Stimulated activated CD4-positive, alpha-beta T cell treated with anti-CD3 and anti-CD28 coated beads, Interleukin-12 subunit alpha, Interleukin-12 subunit beta, amount 100 ng/mL, for 24 hours (primary cell): ENCODE measurements around the gene TBCK.
A peak's percentile ranks its signal among the peaks of the same experiment; 100 is the strongest.
"Not testable (repeated sequence)": the region's sequence is repeated elsewhere in the genome, so short reads cannot be mapped to it uniquely, and the experiment has no call there.

Experiments
- DNase-seq, 2 experiments: peaks; one replicate each; pipeline ENCODE4 v3.0.0-alpha.2; 2020; ENCODE audit warnings: low read depth in 2 of 2

Gene TBCK

GRCh38 chr4:106315968-106316772 lies at the start of gene TBCK, which contains the start of gene AIMP1:
Gene TBCK (minus strand): TSS chr4:106316209. CDS start chr4:106308960, 7,249 bp downstream.
Gene AIMP1 (plus strand): TSS chr4:106316550. CDS start chr4:106325010, 8,460 bp downstream.
- DNase-seq = peak; percentile 75 to 77

DNA sequence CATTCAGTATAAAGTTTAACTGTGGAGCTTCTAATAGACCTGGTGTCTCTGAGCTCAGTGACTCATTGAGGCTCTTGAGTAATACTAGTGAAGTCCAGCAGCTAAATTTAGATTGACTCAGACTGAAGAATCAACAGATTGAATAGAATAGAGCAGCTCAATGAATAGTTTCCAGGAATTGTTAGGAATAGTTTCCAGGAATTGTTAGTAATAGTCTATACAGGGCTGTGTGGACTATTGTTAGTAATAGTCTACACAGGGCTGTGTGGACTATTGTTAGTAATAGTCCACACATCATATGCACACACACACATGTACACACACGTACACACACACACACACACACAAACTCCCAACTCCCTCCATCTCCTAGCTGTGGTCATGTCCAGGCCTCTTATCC lies 49.6 kb upstream of the TBCK start:
- no peak for DNase-seq

DNA sequence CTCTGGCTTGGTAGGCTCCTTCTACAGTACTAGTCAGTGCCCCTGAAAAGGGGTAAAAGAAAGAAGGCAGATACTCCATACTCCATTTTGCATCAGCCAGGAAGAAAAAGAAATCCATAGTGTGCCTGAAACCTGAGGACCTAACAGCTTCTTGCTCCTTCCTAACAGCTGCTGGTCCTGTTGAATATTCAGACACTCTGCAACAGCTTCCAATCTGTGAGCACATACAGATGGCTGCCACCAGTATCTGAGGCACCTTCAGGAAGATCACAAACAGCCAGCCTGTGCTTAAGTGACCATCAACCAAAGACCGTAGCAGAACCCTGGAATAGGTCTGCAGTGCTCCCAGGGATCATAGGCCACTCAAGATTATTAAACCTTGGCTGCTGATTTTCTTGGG lies 48.3 kb upstream of the TBCK start:
- no peak for DNase-seq

DNA sequence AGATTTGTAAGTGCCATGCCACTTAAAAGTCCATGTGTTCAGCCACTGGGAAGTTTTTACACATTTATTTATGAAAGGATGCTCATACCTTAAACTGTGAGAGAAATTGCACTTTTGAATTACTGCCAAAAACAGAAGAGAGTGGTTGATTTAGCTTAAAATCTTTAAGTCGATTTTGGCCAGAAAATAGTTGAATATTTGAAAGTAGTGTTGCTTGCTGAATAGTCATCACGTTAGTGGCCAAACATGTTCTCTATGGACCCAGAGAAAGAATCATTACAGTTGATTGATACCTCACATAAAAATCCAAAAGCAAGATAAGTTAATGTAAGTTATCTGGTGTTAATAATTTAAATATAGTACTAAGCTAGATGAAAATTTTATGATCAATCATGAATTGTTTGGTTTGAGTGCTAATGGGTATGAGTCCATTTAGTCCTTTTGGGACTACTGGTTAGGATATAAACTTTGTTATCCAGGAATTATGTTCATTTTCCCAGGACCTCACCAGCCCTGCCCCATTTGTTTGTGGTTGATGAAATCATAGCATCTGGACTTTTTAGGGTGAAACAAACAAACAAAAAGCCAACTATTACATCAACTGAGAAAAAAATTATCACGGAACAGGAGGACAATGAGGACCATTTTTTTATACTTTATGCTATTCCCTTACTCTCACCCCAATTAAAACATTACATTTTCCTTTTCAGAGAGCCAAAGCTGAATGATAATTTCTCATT lies 46.2 kb upstream of the TBCK start:
- DNase-seq = no peak

GRCh38 chr4:106358899-106359298 lies 42.9 kb upstream of the TBCK start:
- DNase-seq = no peak

- DNase-seq = no peak
Observed at GRCh38 chr4:106355193-106355592, 39.2 kb upstream of the TBCK start.

DNA sequence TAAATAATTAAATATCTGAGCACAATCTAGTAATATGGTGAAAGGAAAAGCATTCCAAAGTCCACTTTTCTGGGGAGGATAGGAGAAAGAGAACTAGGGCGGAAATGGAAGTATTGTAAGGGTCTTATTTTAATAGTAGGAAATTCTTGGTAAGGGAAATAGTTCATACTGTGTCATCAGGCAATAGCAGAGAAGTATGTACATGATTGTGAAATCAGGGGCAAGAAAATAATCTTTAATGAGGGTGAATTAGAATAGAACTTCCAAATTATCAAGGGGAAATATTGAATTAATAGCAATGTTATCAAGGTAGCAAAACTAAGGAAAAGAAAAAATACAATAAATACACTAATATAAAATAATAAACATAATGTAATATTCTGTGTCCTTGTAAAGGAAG lies 37.8 kb upstream of the TBCK start:
- DNase-seq = no peak

GRCh38 chr4:106351016-106351415 lies 35.0 kb upstream of the TBCK start:
- no peak for DNase-seq

DNA sequence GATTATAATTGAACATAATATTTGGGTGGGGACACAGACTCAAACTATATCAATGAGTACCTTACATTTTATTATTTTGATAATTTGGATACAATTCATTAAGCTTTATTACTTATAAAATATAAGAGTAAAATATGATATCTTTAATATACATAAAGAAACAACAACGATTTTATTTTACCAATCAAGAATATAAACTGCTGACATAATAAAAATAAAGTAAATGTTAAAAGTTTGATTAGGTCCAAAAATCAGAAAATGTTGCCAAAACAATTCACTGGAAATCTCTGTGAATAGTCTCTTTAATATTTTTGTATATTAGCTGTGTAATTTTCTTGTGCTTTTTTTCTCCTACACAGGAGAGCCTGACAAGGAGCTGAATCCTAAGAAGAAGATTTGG lies 31.2 kb upstream of the TBCK start:
- DNase-seq = no peak

GRCh38 chr4:106344647-106344970 lies 28.6 kb upstream of the TBCK start:
- DNase-seq = no peak

GRCh38 chr4:106343865-106344646 lies 28.0 kb upstream of the TBCK start:
- no peak for DNase-seq

DNA sequence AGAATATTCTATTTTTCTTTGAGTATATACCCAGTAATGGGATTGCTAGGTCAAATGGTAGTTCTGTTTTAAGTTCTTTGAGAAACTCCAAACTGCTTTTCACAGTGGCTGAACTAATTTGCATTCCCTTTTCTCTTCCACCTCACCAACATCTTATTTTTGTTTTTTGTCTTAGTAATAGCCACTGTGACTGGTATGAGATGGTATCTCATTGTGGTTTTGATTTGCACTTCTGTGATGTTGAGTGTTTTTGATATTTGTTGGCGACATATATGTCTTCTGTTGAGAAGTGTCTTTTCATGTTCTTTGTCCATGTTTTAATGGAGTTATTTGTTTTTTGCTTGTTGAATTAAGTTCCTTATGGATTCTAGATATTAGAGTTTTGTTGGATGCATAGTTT lies 24.8 kb upstream of the TBCK start:
- no peak for DNase-seq

DNA sequence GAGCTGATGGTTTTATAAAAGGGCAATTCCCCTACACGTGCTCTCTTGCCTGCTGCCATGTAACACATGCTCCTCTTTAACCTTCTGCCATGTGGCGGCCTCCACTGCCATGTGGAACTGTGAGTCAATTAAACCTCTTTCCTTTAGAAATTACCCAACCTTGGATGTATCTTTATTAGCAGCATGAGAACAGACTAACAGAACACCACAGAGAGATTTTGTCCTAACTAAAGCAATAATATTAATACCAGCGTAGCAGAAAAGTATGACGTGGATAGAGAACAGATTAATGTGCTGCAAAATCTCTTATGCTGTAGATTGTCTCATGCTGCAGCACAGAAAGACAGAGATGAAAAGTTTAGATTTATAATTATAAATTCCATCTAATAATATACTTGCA lies 23.4 kb upstream of the TBCK start:
- DNase-seq = no peak

DNA sequence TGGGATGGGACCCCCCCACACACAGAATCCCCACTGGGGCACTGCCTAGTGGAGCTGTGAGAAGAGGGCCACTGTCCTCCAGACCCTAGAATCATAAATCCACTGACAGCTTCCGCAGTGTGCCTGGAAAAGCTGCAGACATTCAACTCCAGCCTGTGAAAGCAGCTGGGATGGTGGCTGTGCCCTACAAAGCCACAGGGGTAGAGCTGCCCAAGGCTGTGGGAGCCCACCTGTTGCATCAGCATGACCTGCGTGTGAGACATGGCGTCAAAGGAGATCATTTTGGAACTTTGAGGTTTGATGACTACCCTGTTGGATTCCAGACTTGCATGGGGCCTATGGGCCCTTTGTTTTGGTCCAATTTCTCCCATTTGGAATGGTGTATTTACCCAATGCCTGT lies 22.7 kb upstream of the TBCK start:
- no peak for DNase-seq

DNA sequence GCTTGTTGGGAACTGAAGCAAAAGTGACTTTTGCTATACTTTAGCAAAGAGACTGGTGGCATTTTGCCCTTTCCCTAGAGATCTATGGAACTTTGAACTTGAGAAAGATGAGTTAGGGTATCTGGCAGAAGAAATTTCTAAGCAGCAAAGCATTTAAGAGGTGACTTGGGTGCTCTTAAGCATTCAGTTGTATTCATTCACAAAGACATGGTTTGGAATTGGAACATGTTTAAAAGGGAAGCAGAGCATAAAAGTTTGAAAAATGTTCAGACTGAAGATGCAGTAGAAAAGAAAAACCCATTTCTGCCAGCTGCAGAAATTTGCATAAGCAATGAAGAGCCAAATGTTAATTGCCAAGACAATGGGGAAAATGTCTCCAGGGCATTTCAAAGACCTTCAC lies 21.9 kb upstream of the TBCK start:
- DNase-seq = no peak

- DNase-seq = no peak
Observed at GRCh38 chr4:106336618-106337017, 20.6 kb upstream of the TBCK start.

DNA sequence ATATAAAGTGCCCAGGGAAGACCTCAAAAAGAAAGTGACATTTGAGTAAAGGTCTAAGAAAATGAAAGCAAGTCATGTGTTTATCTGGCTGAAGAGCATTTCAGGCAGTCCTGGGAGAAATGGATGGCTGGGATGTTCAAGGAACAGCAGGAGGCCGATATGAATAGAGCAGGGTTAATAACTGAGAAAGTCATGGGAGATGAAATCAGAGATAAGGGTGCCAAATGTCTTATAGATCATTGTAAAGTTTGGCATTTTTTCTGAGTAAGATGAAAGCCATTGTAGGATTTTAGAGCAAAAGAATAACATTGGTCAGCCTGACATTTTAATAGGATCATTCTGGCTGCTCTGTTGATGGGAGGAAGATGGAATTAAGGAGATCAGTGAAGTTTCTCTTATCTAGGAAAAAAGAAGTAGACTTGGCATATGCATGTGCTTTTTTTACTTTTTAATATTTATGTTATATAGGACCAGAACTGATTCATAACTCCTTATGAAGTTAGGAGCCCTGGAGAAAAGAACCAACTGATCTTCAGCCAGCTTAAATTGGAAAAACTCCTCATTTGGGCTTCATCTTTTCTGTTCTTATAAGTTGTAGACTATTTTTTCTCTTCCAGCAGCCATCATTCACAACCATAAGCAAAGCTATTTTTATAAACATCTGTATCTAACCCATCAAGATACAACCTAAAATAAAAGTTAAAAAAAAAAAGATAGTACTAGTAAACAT lies 18.9 kb upstream of the TBCK start:
- no peak for DNase-seq

DNA sequence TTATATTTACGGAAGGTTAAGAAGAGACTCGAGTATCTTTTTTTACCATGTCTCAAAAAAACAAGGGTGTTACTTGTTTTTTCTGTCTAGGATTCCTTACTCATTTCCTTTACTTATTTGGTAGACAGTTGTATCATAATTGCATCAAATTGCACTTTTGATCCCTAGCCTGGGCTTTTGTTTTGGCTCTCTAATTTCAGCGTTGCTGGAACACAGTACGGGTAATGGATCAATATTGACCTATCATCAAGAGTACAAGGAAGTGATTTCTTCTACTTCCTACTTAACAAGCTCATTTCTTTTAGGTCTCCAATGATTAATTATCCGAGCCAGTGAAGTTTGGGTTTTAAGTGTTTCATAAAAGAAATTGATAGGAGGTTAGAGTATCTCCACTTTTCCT lies 17.2 kb upstream of the TBCK start:
- no peak for DNase-seq

GRCh38 chr4:106329041-106329618 lies 13.1 kb upstream of the TBCK start:
- DNase-seq = no peak

DNA sequence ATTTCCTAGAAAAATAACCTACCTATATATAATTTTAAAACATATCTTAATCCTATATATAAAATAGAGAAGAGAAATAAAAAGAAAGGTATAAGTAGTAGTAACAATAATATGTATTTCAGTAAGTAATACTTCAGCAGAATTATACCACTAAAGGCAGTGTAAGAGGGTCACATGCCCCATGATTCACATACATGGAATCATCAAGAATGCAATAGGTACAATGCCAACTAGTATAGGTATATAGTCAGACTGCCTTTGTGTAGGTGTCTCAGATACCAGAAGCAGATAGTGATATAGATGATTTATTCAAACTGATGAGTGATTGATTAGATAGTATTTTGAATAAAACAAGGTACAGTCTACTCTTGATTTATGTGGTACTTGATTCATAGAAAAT lies 9.8 kb upstream of the TBCK start:
- DNase-seq = no peak

DNA sequence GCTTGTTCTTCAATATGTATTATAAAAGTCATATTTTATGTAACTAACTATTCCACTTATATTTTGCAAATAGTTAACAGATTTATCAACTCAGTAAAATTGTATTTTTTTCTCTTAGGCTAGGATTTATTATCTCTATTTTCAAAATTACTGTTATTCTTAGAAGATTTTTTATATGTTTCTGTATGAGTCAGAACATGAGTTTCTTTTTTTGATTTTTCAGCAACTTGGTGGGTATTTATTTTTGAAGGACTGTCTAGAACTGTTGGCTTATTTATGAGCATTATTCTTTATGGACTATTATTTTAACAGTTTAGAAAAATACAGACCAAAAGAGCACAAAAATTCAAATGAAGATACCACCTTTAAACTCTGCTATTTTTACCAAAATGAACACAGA lies 7.1 kb upstream of the TBCK start:
- no peak for DNase-seq

- DNase-seq = not testable (repeated sequence)
Observed at GRCh38 chr4:106321814-106322213, 5.8 kb upstream of the TBCK start.
